OCI-LY7 (cell line): Measurements from ENCODE around the gene SPCS2.

Source experiments
- CTCF ChIP-seq: fragments of 200-600 bp; sonication (generic); conservative IDR thresholded peaks from 2 replicates; pipeline ENCODE4 v1.5.1; 2014; ENCODE audit warnings: mild to moderate bottlenecking, antibody characterized with exemption, low read length, moderate library complexity, mixed read lengths
- EZH2phosphoT487 ChIP-seq: fragments of 200-600 bp; sonication (generic); IDR thresholded peaks from 2 replicates; pipeline ENCODE4 v1.6.1; 2018; ENCODE audit warnings: low read depth, borderline replicate concordance, mild to moderate bottlenecking, mixed run types, antibody characterized with exemption, low read length, moderate library complexity, mixed read lengths

- TF ChIP-seq CTCF: no peak
- no peak for TF ChIP-seq EZH2phosphoT487
These were observed 39.6 kb downstream of the SPCS2 start, which contains the start of gene NEU3 for GRCh38 chr11:74988541-74989259.
